CD14-positive monocyte (primary cell): ENCODE data around the gene MIGA1. TPM values are rescaled to one million over a fixed set of nuclear protein-coding genes. Genes with fewer than 3 reads are reported as not detected.

Source experiments
- DNase-seq, 3 donors: peaks; one replicate each; pipeline ENCODE4 v3.0.0-alpha.2; 2011 to 2022
- H2AFZ ChIP-seq: 2 replicates; pipeline ENCODE4 v1.6.0; 2012; ENCODE audit warnings: mild to moderate bottlenecking, low read depth, low read length, inconsistent platforms; ENCODE audit not compliant: insufficient read depth, poor library complexity, severe bottlenecking
- H3K27ac ChIP-seq, 2 donors: 1 replicate in 1 of 2; 2 replicates in 1 of 2; pipeline ENCODE4 v1.5.1; 2012 to 2013; ENCODE audit warnings: low read length in 2 of 2, control low read depth in 1 of 2, inconsistent platforms in 1 of 2, low read depth in 1 of 2, mild to moderate bottlenecking in 1 of 2
- H3K27me3 ChIP-seq, 2 donors: one replicate each; pipeline versions ENCODE4 v1.6.0 to v1.6.1; 2011 to 2013; ENCODE audit warnings: low read length in 2 of 2; ENCODE audit not compliant: control insufficient read depth in 2 of 2, insufficient read depth in 2 of 2
- H3K36me3 ChIP-seq, 2 donors: replicated peaks in 1 of 2; 1 replicate in 1 of 2; 2 replicates in 1 of 2; pipeline versions ENCODE4 v1.5.1 to v1.6.1; 2012 to 2013; ENCODE audit warnings: low read length in 2 of 2, control low read depth in 1 of 2, inconsistent platforms in 1 of 2, mild to moderate bottlenecking in 1 of 2; ENCODE audit not compliant: insufficient read depth in 2 of 2, control insufficient read depth in 1 of 2
- H3K4me1 ChIP-seq, 2 donors: 1 replicate in 1 of 2; 2 replicates in 1 of 2; pipeline versions ENCODE4 v1.5.1 to v1.6.1; 2012 to 2013; ENCODE audit warnings: low read length in 2 of 2, control low read depth in 1 of 2, inconsistent platforms in 1 of 2, mild to moderate bottlenecking in 1 of 2, moderate library complexity in 1 of 2; ENCODE audit not compliant: insufficient read depth in 2 of 2, control insufficient read depth in 1 of 2
- H3K4me2 ChIP-seq: replicated peaks from 2 replicates; pipeline ENCODE3; 2012; ENCODE audit warnings: low read length, moderate library complexity, mild to moderate bottlenecking; ENCODE audit not compliant: poor library complexity, severe bottlenecking; ENCODE audit errors: extremely low read depth
- H3K4me3 ChIP-seq, 3 experiments: fragments of 200-600 bp in 1 of 3; sonication (generic) in 1 of 3; replicated peaks in 1 of 3; 1 replicate in 2 of 3; 2 replicates in 1 of 3; pipeline ENCODE4 v1.5.1; 2011 to 2013; ENCODE audit warnings: low read length in 3 of 3, mild to moderate bottlenecking in 3 of 3, control low read depth in 2 of 3, low read depth in 2 of 3, inconsistent platforms in 1 of 3, moderate library complexity in 1 of 3
- H3K79me2 ChIP-seq: 2 replicates; pipeline ENCODE4 v1.6.0; 2012; ENCODE audit warnings: mild to moderate bottlenecking, control low read depth, inconsistent platforms, low read length, moderate library complexity; ENCODE audit not compliant: insufficient read depth
- H3K9ac ChIP-seq: 2 replicates; pipeline ENCODE4 v1.6.0; 2017; ENCODE audit warnings: low read length, mild to moderate bottlenecking; ENCODE audit not compliant: insufficient read depth, poor library complexity, severe bottlenecking
- H3K9me3 ChIP-seq, 2 donors: replicated peaks in 1 of 2; 1 replicate in 1 of 2; 2 replicates in 1 of 2; pipeline versions ENCODE4 v1.5.1 to v1.6.1; 2012 to 2013; ENCODE audit warnings: low read length in 2 of 2, control low read depth in 1 of 2; ENCODE audit not compliant: control insufficient read depth in 1 of 2, insufficient read depth in 1 of 2
- H4K20me1 ChIP-seq: 2 replicates; pipeline ENCODE4 v1.6.0; 2012; ENCODE audit warnings: mild to moderate bottlenecking, low read length, control low read depth, moderate library complexity; ENCODE audit not compliant: insufficient read depth
- H3K27ac Mint-ChIP-seq, 7 donors: one replicate each; pipeline ENCODE4 v1.8.0; 2020; ENCODE audit warnings: mild to moderate bottlenecking in 7 of 7, mixed read lengths in 7 of 7, moderate library complexity in 6 of 7, inconsistent platforms in 2 of 7
- H3K27me3 Mint-ChIP-seq, 3 donors: one replicate each; pipeline ENCODE4 v1.8.0; 2021 to 2022; ENCODE audit warnings: low read depth in 3 of 3, mild to moderate bottlenecking in 3 of 3, mixed read lengths in 3 of 3, moderate library complexity in 3 of 3, inconsistent platforms in 1 of 3
- H3K36me3 Mint-ChIP-seq, 2 donors: one replicate each; pipeline ENCODE4 v1.8.0; 2020; ENCODE audit warnings: mixed read lengths in 2 of 2, inconsistent platforms in 1 of 2, mild to moderate bottlenecking in 1 of 2
- H3K4me1 Mint-ChIP-seq: one replicate; pipeline ENCODE4 v1.8.0; 2020; ENCODE audit warnings: mild to moderate bottlenecking, mixed read lengths
- H3K4me3 Mint-ChIP-seq, 2 donors: one replicate each; pipeline ENCODE4 v1.8.0; 2020; ENCODE audit warnings: mild to moderate bottlenecking in 2 of 2, mixed read lengths in 2 of 2, moderate library complexity in 1 of 2
- H3K9me3 Mint-ChIP-seq, 7 donors: one replicate each; pipeline ENCODE4 v1.8.0; 2020 to 2022; ENCODE audit warnings: mixed read lengths in 7 of 7, mild to moderate bottlenecking in 6 of 7, moderate library complexity in 6 of 7, inconsistent platforms in 2 of 7
- CTCF ChIP-seq: fragments of 200-600 bp; IDR thresholded peaks from one replicate; pipeline ENCODE4 v1.8.0; 2022; ENCODE audit warnings: antibody characterized with exemption, mild to moderate bottlenecking
- WGBS: methylation state at CpG from one replicate; pipeline ENCODE4 v1.1.5; 2013; ENCODE audit warnings: missing lambda C conversion rate; ENCODE audit not compliant: insufficient coverage; 5-methylcytosine and 5-hydroxymethylcytosine counted together
- intact Hi-C, 2 donors: fragments of 100-400 bp; cut with micrococcal nuclease; formaldehyde crosslinking; loops; one replicate each; pipeline versions ENCODE4 v1.15.0 to v1.15.1; 2023
- polyA plus RNA-seq, 3 donors: library from polyadenylated mRNA; depleted of rRNA in 1 of 3; unstranded in 2 of 3; stranded (reverse) in 1 of 3; fragments of 300-500 nt in 2 of 3; fragments of >200 nt in 1 of 3; fragmentation: Illumina TruSeq in 2 of 3; gene quantifications; 1 replicate in 2 of 3; 2 replicates in 1 of 3; pipeline ENCODE4 v1.2.3, GENCODE V29; 2012 to 2021

The MIGA1 gene
- polyA plus RNA-seq, 3 donors: 5.0 to 7.2 (median 6.5) TPM

- peak overlapping the region in 2 of 7 donors; percentile 30 to 46 for H3K27ac Mint-ChIP-seq
- Histone ChIP-seq H3K27me3 (no peaks in the 10 kb centered on the region), H2AFZ (no peak overlapping the region), H4K20me1 (no peaks in the 10 kb centered on the region), H3K9ac (no peak overlapping the region), H3K36me3 (peaks cover 63 to 97% of the 10 kb centered on the region in 2 donors), H3K27ac (no peak overlapping the region), H3K4me1 (no peaks in the 10 kb centered on the region), H3K79me2 (no peaks in the 10 kb centered on the region), H3K4me2 (no peak overlapping the region), H3K4me3 (no peak overlapping the region), H3K9me3 (no peaks in the 10 kb centered on the region)
- H3K27me3 Mint-ChIP-seq: no peaks in the 10 kb centered on the region
- DNase-seq: no peak
- H3K36me3 Mint-ChIP-seq: peaks cover 63 to 80% of the 10 kb centered on the region in 2 donors
- no peaks in the 10 kb centered on the region for H3K4me1 Mint-ChIP-seq
- H3K9me3 Mint-ChIP-seq: peaks cover 0 to 2% (median 0%) of the 10 kb centered on the region in 7 donors
- intact Hi-C loops: no loop called here
- H3K4me3 Mint-ChIP-seq: no peak overlapping the region
- WGBS: no CpG with 5 or more reads among the region's 7 CpGs
- no peak for TF ChIP-seq CTCF
Observed at GRCh38 chr1:77817368-77818209, 38.1 kb downstream of the MIGA1 start.

GRCh38 chr1:77820121-77820520 is 40.7 kb downstream of the MIGA1 start:
- Mint-ChIP-seq H3K27ac (no peak overlapping the region), H3K4me1 (peaks cover 5% of the 10 kb centered on the region), H3K27me3 (no peaks in the 10 kb centered on the region), H3K9me3 (peaks cover 0 to 2% (median 0%) of the 10 kb centered on the region in 7 donors), H3K4me3 (no peak overlapping the region), H3K36me3 (peaks cover 54 to 74% of the 10 kb centered on the region in 2 donors)
- Histone ChIP-seq H3K4me2 (no peak overlapping the region), H3K9me3 (no peaks in the 10 kb centered on the region), H3K27me3 (no peaks in the 10 kb centered on the region), H4K20me1 (no peaks in the 10 kb centered on the region), H3K4me1 (peaks cover 4 to 6% of the 10 kb centered on the region in 2 donors), H3K4me3 (no peak overlapping the region), H3K9ac (no peak overlapping the region), H3K79me2 (no peaks in the 10 kb centered on the region), H3K36me3 (peaks cover 56 to 87% of the 10 kb centered on the region in 2 donors), H2AFZ (no peak overlapping the region), H3K27ac (no peak overlapping the region)
- no peak for DNase-seq
- no peak for TF ChIP-seq CTCF
- intact Hi-C loops: no loop called here
- no CpG with 5 or more reads among the region's 1 CpG for WGBS
